ENCODE measurements around the gene SEC14L6. TPM values are rescaled to one million over a fixed set of nuclear protein-coding genes. Genes with fewer than 3 reads are reported as not detected.

Gene SEC14L6
- total RNA-seq, 2 experiments from 2014 or later: not detected

DNA sequence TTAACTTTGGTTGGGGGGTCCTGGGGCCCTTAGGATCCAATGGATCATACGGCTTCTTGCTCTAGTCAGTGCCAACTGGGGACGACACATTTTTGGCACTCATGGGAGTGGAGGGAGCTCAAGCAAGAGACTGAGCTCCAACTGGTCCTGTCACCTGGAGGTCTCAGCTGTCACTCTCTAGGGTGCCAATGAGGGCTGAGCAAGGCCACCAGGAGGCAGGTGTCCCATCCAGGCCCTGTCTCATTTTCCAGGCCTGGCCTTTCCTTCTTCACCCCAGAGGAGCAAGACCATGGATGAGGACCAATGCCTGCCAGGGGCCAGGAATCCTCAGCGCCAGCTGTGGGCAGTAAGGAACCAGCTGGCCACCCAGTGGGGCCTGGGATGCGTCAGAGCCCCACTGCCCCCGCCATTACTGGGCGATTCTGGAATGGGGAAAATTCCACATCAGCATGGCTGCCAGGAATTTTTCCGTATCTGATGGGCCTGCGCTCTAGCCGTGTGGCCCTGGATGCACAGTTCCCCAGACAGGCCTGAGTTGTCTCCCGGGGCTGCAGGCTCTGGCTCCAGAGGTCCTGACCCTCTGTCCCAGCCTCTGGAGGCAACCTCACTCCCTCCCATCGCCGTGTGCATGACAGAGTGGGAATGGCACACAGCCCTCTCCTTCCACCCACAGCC, 28.6 kb upstream of the SEC14L6 start:
- H3K36me3 ChIP-seq (ENCODE audit: insufficient read depth, low read length): peaks cover 42% of the 10 kb centered on the region
- CTCF ChIA-PET: interaction anchor here (0.6 kb wide), 1 partner anchor 26 kb away, joined by 4 read pairs; no protein-coding TSS in a partner anchor

GRCh38 chr22:30574095-30574981, 27.8 kb upstream of the SEC14L6 start, which contains the start of gene GAL3ST1:
Gene GAL3ST1, minus strand, starts transcription at chr22:30574665. Its CDS starts 17,273 bp downstream, at chr22:30557392.
- H3K4me1 ChIP-seq (ENCODE audit: insufficient read depth, low read length): peaks cover 10% of the 10 kb centered on the region
- no peaks in the 10 kb centered on the region for H3K9me3 Mint-ChIP-seq
- H3K4me3 Mint-ChIP-seq: no peak within 1 kb of the TSS
- CTCF ChIA-PET: no interaction called here
- H3K27ac Mint-ChIP-seq: no peak within 1 kb of the TSS
- peaks cover 0 to 4% of the 10 kb centered on the region in 2 experiments for H3K27me3 ChIP-seq (ENCODE audit: control insufficient read depth in 1 of 2, insufficient read depth in 2 of 2, low read length in 2 of 2)
- POLR2A ChIA-PET: no interaction called here
- H3K4me1 Mint-ChIP-seq (ENCODE audit: low read depth): peaks cover 3% of the 10 kb centered on the region
- H3K9me3 ChIP-seq (ENCODE audit: control insufficient read depth in 1 of 2, insufficient read depth in 1 of 2, low read length in 2 of 2): no peaks in the 10 kb centered on the region
- H3K27ac ChIP-seq (ENCODE audit: low read depth in 1 of 2, low read length in 2 of 2): no peak within 1 kb of the TSS
- peaks cover 40% of the 10 kb centered on the region for H3K36me3 Mint-ChIP-seq (ENCODE audit: low read depth)
- DNase-seq: no peak
- H3K36me3 ChIP-seq (ENCODE audit: insufficient read depth, low read length): peaks cover 34% of the 10 kb centered on the region
- TF ChIP-seq, protein P1, sequence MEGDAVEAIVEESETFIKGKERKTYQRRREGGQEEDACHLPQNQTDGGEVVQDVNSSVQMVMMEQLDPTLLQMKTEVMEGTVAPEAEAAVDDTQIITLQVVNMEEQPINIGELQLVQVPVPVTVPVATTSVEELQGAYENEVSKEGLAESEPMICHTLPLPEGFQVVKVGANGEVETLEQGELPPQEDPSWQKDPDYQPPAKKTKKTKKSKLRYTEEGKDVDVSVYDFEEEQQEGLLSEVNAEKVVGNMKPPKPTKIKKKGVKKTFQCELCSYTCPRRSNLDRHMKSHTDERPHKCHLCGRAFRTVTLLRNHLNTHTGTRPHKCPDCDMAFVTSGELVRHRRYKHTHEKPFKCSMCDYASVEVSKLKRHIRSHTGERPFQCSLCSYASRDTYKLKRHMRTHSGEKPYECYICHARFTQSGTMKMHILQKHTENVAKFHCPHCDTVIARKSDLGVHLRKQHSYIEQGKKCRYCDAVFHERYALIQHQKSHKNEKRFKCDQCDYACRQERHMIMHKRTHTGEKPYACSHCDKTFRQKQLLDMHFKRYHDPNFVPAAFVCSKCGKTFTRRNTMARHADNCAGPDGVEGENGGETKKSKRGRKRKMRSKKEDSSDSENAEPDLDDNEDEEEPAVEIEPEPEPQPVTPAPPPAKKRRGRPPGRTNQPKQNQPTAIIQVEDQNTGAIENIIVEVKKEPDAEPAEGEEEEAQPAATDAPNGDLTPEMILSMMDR (IDR thresholded peaks at IDR 0.05): no peak
- no peaks in the 10 kb centered on the region for H3K27me3 Mint-ChIP-seq
- H3K4me3 ChIP-seq (ENCODE audit: low read length): no peak within 1 kb of the TSS
- ATAC-seq (ENCODE audit: poor library complexity): no peak
- intact Hi-C loops (cut with DNase I, micrococcal nuclease): no loop called here

More for the DNA sequence above, 28.6 kb upstream of the SEC14L6 start:
- DNase-seq: no peak
- H3K9me3 Mint-ChIP-seq: no peaks in the 10 kb centered on the region
- no peak overlapping the region for H3K27ac Mint-ChIP-seq
- Histone ChIP-seq H3K4me1 (ENCODE audit: insufficient read depth, low read length) (peaks cover 10% of the 10 kb centered on the region), H3K9me3 (ENCODE audit: control insufficient read depth in 1 of 2, insufficient read depth in 1 of 2, low read length in 2 of 2) (peaks cover 0 to 4% of the 10 kb centered on the region in 2 experiments), H3K4me3 (ENCODE audit: low read length) (no peak overlapping the region), H3K27me3 (ENCODE audit: control insufficient read depth in 1 of 2, insufficient read depth in 2 of 2, low read length in 2 of 2) (peaks cover 0 to 4% of the 10 kb centered on the region in 2 experiments), H3K27ac (ENCODE audit: low read depth in 1 of 2, low read length in 2 of 2) (no peak overlapping the region)
- H3K4me1 Mint-ChIP-seq (ENCODE audit: low read depth): peaks cover 3% of the 10 kb centered on the region
- POLR2A ChIA-PET: no interaction called here
- TF ChIP-seq, protein P1 (IDR thresholded peaks at IDR 0.05): no peak
- no peak overlapping the region for H3K4me3 Mint-ChIP-seq
- no peaks in the 10 kb centered on the region for H3K27me3 Mint-ChIP-seq
- intact Hi-C loops (cut with DNase I, micrococcal nuclease): no loop called here
- no peak for ATAC-seq (ENCODE audit: poor library complexity)
- H3K36me3 Mint-ChIP-seq (ENCODE audit: low read depth): peaks cover 48% of the 10 kb centered on the region

DNA sequence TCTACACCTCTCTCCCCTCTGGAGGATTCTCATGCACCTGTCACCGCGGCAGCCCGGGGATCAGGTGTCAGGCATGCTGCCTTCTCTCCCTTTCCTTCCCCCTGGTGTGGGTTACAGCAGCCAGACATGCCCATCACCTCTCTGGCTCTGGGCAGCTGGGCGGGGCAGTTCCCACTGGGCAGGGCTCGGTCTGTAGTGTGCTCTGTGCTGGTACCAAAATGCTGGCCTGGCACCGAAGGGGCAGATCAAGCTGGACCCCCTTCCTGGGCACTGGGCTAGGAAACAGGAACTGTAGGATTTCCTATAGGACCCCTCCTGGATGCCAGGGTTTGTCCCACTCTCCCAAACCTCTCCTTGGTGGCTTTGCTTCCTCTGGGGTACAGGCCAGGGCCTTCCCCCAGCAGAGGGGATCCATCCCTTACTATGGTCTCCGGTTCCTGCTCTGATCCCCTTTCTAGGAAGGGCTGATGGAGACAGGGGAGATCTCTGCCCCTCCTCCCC, 27.1 kb upstream of the SEC14L6 start:
- Histone ChIP-seq H3K27ac (ENCODE audit: low read depth in 1 of 2, low read length in 2 of 2) (no peak overlapping the region), H3K4me3 (ENCODE audit: low read length) (no peak overlapping the region), H3K9me3 (ENCODE audit: control insufficient read depth in 1 of 2, insufficient read depth in 1 of 2, low read length in 2 of 2) (no peaks in the 10 kb centered on the region), H3K36me3 (ENCODE audit: insufficient read depth, low read length) (peaks cover 27% of the 10 kb centered on the region), H3K27me3 (ENCODE audit: control insufficient read depth in 1 of 2, insufficient read depth in 2 of 2, low read length in 2 of 2) (peaks cover 0 to 4% of the 10 kb centered on the region in 2 experiments), H3K4me1 (ENCODE audit: insufficient read depth, low read length) (peaks cover 10% of the 10 kb centered on the region)
- POLR2A ChIA-PET: no interaction called here
- DNase-seq (no peak), ATAC-seq (ENCODE audit: poor library complexity) (no peak)
- no peaks in the 10 kb centered on the region for H3K9me3 Mint-ChIP-seq
- TF ChIP-seq, protein P1 (IDR thresholded peaks at IDR 0.05): no peak
- no peaks in the 10 kb centered on the region for H3K27me3 Mint-ChIP-seq
- peaks cover 3% of the 10 kb centered on the region for H3K4me1 Mint-ChIP-seq (ENCODE audit: low read depth)
- no peak overlapping the region for H3K4me3 Mint-ChIP-seq
- CTCF ChIA-PET: no interaction called here
- peaks cover 33% of the 10 kb centered on the region for H3K36me3 Mint-ChIP-seq (ENCODE audit: low read depth)
- no peak overlapping the region for H3K27ac Mint-ChIP-seq
- intact Hi-C loops (cut with DNase I, micrococcal nuclease): no loop called here
